HG02588 (cell line): ENCODE measurements around the gene POLR3GL.

Source experiments
- ATAC-seq: cut with Tn5 transposase; IDR thresholded peaks from one replicate; pipeline ENCODE4 v1.9.1; 2021; ENCODE audit warnings: mild to moderate bottlenecking, moderate library complexity; ENCODE audit not compliant: unreplicated experiment

The POLR3GL gene

DNA sequence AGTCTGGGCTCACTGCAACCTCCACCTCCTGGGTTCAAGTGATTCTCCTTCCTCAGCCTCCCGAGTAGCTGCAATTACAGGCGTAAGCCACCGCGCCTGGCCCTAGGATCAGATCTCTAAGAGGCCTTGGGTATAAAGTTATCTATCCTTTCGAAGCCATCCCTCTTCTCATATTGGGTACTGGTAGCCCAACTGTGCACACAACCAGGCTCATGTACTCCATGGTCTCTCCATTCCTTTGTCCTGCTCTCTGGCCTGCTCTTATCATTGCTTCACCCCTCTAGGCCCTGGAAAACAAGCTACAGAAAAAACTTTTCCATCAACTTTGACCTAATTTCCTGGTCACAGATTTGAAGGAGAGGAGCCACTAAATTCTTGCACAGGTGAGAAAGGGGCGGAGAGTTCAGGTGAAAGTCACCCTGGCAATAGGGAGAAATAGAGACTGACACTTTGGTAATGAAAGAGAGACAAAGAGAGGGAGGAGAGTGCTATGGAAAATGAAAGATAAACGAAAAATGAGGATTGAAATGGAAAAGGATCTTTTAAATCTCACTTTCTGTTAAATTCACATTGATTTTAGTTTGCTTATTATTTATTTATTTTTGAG lies 25.9 kb downstream of the POLR3GL start:
- ATAC-seq, result no peak

DNA sequence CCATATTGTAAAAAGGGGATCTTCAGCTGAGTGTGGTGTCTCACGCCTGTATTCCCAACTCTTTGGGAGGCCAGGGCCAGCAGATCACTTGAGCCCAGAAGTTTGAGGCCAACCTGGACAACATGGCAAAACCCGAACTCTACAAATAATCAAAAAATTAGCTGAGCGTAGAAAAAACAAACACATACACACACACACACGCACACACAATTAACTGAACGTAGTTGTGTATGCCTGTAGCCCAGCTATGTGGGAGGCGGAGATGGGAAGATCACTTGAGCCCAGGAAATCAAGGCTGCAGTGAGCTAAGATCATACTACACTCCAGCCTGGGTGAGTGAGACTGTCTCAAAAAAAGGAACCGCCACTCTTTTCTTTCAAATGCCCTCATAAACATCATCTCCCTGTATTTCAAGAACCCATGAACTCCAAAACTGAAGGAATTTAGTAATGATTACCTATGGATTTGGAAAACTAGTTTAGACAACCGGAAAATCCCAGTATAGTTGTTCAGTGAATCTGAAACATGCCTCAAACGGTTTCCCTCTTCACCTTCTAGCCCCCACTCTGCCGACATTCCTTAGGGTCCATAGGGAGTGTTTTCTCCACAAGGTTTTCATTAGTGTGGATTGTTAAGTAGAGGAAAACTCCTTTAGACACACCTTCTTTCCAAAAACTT lies 27.4 kb downstream of the POLR3GL start:
- no peak for ATAC-seq

DNA sequence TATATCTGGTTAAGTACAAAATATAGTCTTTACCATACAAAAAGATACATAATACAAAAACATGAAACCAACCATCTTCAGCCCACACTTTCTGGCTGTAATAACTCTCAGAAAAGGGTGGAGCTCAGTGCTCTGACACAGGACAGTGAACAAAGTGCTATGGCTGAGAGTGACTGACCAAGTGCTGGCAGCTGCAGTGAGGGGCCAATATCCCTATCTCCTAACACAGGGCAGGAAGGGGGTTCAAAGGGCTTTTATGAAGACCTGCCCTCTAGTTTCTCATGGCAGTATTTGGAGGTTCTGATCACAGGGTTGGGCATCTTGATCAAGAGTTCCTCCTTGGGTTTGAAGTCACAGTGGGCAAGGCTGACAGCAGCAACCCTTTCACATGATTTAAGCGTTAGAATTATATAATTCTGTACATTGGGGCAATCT lies 28.0 kb downstream of the POLR3GL start:
- ATAC-seq, result no peak

DNA sequence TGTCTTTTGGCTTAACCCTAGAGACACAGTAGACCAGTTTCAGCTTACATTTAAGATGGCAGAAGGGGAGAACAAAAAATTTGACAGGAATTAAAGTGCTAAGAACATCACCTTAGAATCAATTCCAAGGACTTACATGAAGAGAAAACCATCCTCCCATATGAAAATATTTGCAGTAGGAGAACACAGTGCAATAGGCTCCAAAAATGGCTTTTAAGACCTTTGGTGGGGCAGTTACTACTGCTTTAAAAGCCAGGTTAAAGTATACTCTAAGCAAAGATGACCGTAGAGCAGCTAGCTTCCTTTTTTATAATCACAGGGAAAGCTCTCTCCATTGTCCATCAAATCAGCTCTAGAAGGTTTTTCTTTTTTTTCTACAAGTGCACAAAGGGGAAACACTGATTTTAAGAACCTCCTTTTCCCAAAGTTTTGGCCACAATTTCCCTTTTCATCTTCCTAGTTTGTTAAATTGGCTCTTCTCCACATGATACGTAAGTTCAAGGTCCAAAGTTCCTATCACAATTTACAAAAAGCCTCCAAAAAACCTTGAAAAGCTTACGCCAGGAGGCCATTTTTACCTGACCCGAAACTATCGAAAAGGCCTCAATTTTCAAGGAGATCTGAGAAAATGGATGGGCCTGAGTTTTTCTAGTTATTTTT lies 28.6 kb downstream of the POLR3GL start:
- ATAC-seq, result no peak

DNA sequence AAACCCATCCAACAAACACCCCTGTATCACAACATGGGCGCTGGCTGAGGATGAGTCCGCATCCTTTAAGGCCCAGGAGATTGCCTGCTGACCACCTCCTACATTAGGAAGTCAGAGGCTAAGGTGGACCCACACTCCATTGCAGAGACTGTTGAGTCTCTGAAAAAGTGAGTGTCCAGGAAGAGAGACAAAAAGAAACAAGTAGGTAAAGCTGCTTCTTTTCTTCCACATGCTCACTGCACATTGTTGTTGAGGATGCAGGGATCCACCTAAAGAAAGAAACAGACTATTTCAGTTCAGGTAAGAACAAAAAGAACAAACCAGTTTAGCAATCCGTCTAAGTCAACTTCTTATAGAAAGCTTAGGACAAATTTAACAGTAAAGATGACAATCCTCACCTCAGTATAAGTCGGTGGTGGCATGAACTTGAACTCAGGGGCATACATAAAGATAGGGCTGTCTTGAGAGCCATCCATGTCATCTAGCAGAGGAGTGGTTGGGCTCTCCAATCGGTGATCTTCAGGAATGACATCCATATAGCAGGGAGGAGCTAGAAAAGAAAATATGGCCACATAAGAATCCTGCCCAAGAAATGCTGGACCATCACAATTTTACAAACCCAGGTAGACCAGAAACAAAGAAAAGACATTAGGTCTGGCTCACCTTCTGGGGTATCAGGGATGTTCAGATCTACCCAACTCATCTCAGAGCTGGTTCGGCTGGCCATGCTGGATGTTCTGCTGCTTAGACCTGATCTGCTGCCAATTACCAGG lies 29.3 kb downstream of the POLR3GL start:
- ATAC-seq, result no peak

DNA sequence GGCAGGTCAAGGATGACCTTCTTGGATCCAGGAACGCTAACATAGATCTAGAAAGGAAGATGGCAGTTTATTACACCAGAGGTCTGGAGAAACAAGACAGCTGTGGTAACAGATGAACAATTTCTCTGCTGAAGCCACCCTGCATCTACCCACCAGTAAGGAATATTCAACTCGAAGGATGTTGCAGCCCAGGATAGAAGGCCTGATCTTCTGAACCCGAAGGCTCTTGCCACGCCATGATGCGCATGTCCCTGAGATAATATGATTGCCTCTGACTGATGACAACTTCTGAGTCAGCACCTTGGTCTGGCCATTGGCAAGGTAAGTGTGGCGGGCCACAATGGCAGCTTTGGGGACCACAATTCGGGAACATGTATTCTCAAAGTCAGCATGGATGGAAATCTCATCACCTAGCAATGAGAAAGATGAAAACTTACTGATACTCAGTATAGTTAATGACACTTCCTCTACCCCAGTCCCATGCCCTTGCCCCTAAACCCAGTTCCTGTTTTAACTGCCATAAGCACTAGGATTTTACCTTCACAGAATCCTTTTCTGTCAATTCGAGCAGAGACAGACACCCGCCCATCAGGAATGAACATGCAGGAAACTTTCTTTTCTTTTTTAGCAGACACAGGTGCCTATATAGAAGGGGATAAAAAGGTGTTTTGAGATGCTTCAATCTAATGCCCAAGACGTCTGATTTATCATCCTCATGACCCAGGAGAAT lies 30.1 kb downstream of the POLR3GL start:
- no peak for ATAC-seq

DNA sequence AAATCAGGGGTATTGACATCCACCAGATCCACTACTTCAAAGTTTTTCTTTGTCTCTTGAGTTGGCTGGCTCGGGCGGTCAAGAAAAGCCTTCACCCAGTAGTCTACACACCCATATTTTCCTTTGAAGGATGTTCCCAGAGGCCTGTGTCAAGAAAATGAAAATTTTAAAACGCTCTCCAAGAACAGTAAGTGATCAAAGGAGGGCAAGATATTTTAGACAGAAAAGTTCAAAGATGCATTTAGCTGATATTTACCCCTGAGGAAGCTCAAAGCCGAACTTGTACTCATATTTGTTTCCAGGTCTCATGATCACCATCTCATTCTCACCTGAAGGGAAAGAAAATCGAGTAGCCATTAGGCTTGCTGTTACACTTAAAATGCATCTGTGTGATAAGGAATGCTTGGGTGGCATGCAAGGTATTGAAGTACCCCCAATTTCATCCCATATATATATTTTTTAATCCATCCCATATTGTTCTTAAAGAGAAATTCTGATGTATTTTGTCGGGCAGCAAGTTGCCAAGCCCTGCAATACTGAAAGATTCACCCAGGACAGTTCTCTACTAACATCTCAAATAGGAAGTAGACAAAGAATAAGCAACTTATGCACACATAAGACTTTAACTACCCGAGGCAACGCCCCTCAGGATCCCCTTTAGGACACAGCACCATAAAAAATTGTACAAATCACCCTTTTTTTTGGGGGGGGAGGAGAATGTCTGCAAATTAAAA lies 30.8 kb downstream of the POLR3GL start:
- ATAC-seq, result no peak

DNA sequence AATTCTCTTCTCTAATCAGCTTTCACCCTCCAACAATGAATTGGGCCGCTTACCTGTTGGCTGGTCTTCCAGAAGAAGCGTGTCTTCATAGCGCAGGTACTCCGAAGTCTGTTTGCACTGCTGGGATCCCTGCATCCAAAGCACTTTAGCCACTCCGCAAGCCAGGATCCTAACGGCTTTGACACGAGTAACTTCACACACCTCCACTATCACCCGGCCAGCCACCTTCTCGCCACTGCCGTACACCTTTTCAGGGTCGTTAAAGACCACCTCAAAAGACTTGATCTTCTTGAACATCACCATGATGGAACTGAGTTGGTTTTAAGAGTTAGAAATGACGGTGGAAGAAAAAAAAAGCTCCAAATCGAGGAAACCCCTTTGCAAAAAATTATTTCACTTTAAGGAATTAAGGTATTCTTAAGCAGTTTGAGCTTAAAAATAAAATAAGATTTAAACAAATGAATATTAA lies 31.5 kb downstream of the POLR3GL start:
- ATAC-seq, result no peak

DNA sequence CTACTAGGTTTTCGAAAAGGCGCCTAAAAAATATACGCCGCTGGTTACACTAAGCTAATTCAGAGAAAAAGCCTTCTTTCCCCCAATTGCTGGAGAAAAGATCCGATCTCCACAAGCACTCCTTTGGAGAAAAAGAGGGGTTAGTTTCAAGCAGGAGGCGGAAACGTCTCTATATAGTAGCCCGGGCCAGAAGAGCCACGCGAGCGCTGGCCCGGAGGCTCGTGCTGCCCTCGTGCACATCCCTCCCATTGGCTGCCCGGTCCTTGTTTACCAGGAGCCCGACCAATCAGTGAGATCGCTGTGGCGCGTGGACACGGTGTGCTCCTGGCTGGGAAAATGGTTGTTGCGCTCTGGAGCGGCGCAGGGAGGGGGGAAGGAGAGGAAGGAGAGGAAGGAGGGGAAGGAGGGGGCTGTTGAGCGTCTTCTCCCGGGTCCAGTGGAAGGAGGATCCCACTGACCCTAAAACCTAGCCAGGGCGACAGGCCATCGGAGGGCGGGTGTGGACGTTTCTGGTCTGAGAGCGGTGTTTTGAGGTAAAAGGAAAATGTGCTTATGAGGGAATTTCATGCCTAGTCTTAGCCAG lies 32.0 kb downstream of the POLR3GL start, which contains the start of gene TXNIP:
Gene TXNIP, minus strand, starts transcription at position 147 of the 583 bp plus-strand sequence. CDS start 313 bp downstream, outside the sequence.
- peak; percentile 89 for ATAC-seq

DNA sequence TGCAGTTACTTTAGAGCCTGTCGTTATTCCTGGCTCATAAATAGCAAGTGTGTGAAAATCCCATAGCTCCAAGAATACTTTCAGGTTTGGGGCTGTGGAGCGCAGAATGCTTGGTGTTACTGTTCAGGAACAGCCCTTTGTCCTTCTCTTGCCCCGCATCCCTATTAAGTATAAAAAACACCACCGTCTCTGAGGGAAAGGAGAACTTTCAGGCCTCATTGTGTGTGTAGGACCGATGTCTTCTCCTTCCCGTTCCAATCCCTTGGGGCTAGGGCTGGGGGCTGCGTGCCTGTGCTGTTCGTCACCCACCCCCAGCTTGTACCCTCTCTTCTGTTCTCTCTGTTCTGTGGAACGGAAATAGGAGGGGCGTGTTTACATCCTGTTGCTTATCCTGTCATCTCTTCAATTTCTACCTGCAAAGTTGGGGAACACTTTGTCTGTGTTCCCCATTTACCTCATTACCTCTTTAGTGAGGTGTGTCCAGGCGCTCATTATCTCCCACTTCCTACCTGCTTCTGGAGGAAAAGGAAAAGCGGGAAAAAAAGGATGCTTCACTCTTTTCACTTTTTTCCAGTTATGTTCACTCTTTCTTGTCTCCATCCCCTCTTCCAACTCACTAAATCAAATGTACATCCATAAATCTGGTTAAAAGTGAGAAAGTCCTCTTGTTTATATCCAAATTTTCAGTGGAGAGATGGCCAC lies 32.7 kb downstream of the POLR3GL start:
- ATAC-seq, result peak; percentile 21

DNA sequence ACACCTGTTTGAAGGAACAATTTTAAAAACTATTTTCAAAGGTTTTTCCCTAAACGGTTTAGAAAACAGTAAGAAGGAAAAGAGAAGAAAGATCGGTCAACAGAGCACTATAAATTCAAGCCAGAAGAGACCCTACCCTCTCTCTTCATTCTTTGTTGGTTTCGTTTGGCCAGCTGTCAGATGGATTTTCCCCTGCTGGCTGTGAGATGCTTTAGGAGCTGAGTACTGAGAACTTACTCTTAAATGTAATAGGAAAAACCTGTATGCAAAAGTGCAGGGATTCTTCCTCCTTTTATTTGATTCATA lies 33.2 kb downstream of the POLR3GL start:
- no peak for ATAC-seq

DNA sequence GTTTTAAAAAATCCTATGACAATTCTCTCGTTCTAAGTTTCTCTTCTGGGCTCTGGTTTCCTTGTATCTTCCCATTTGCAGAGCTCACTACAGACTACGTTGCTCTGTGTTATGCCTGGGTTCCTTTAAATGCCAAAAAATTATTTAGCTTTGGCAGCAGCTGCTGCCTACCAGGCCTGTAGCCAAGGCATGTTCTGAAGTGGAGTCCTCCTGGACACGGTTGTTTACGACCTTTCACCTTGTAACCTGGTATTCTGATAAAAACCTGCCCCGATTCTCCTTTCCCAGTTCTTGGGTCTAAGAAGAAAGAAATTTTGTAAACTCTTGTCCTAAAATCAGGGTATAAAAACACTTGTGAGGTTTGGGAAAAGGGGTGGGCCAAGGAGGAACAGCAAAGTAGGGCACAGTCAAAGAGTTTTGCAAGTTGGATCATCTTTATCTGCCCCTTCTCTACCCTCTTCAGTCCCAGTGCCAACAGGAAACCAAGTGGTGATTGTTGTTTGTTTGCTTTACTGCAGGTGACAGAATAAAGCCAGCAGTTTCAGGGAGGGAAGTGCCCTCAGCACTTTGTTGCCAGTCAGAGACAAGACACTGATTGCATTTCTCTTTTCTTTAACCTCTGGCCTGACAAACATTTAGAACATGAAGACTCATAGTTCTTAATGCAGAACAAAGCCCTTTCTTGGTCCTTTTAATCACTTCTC lies 35.0 kb downstream of the POLR3GL start:
- no peak for ATAC-seq

DNA sequence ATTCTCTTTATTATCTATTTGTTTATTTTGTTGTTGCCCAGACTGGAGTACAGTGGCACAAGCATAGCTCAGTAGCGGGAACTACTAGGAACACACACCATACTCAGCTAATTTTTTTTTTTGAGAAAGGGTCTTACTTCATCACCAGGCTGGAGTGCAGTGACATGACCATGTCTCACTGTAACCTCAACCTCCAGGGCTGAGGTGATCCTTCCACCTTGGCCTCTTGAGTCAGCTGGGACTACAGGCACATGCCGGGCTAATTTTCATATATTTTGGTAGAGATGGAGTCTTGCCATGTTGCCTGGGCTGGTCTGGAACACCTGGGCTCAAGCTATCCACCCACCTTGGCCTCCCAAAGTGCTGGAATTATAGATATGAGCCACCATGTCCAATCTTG lies 37.2 kb downstream of the POLR3GL start:
- ATAC-seq, result no peak

DNA sequence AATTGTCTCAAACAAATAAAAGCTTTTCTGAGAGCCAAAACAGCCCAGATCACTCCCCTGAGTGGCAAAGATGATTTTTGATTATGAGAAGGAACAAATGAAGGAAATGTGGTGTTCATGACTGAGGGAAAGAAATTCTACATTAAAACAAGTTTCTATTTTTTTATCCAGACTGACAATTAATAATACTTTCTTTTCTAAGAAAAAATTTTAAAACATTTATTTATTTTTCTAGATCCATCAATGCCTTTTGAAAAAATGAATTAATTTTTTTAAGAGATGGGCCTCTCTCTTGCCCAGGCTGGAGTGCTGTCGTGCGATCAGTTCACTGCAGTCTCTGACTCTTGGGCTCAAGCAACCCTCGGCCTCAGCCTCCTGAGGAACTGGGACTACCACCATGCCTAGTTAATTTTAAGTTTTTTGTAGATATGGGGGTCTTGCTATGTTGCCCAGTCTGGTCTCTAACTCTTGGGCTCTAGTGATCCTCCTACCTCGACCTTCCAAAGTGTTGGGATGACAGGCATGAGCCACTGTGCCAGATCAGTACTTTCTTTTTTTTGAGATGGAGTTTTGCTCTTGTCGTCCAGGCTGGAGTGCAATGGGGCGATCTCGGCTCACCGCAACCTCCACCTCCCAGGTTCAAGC lies 43.1 kb downstream of the POLR3GL start:
- no peak for ATAC-seq

DNA sequence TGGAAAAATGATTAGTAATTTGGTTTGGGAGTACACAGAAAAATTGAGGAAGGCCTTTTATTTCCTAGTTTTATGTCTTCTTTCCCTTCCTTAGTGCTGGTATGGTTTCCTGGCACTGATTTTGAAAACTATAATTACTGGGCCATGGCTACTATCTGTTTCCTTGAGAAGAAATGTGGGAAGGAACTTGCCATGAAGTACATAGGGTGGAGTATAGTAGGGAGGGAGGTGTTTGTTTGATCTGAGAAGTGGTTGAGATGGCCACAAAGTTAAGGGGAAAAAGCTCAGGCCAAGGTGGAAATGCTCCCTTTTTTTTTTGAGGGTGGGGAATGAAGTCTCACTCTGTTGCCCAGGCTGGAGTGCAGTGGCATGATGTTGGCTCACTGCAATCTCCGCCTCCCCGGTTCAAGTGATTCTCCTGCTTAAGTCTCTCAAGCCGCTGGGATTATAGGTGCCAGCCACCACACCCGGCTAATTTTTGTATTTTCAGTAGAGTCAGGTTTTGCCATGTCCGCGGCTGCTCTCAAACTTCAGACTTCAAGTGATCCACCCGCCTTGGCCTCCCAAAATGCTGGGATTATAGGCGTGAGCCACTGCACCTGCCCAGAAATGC lies 45.7 kb downstream of the POLR3GL start:
- no peak for ATAC-seq

DNA sequence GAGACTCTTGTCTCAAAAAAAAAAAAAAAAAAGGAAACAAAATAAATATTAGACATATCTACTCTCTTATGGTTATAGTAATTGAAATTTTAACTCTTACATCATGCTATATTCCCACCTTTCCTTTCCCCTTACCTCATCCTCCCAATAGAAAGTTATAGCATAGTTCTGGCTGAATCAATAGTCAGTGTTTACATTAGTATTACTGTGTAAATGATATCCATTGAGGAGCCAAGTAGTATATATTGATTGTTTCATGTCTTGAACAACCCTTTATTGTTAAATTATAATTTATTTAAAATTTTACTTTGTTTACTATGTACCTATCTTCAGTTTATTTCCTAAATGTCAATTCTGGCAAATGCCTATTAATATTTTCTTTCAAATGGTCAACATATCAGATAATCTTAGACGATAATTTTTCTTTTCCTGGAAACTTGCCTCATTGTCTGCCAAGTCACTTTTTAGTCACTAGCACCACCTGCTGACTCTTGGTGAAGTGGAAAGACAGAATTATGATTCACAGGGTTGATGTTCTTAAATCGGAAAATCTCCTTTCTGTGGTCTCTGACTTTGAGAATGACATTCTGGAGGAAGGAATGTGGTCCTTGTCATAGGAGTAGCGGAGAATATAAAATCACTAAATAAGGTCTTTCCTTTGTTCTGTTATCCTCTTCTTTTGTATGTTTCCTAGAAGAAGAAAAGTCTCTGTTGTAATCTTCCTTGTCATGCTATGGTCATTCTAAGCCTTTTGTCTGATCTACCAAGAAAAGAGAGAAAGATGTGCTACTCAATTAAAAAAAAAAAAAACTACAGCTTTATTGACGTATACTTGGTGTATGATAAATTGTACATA lies 48.4 kb downstream of the POLR3GL start:
- ATAC-seq, result no peak

DNA sequence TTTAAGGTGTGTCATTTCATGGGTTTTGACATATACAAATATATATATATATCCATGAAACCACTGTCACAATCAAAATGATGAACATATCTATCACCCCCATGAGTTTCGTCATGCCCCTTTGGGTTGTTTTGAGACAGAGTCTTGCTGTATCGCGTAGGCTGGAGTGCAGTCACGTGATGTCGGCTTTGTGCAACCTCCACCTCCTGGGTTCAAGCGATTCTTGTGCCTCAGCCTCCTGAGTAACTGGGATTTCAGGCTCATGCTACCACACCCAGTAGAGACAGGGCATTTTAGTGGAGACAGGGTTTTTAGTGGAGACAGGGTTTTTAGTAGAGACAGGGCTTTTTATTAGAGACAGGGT lies 49.1 kb downstream of the POLR3GL start:
- ATAC-seq, result no peak
